Measurements from ENCODE around the gene KRT14.

DNA sequence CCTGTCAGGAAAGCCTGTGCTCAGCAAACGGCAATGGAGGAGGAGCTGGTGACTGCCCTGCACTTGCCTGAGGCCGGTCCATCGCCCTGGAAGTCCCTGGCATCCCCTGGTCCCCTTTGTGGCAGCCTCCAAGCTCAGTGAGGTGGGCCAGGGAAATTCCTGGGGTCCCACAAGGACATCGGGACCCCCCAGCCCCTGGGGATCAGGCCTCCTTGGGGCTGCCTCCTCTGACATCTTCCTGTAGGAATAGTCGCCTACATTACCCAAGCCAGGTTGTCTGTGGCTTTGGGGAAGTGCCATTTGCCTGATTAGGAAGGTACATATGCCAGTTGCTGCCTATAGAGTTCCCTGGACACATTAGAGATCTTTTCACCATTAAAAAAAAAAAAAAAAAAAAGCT, 7.7 kb downstream of the KRT14 start:
- TF ChIP-seq, protein P1, sequence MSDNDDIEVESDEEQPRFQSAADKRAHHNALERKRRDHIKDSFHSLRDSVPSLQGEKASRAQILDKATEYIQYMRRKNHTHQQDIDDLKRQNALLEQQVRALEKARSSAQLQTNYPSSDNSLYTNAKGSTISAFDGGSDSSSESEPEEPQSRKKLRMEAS (IDR thresholded peaks at IDR 0.05; ENCODE audit: insufficient read depth, insufficient read length) = no peak
- TF ChIP-seq, protein P2, sequence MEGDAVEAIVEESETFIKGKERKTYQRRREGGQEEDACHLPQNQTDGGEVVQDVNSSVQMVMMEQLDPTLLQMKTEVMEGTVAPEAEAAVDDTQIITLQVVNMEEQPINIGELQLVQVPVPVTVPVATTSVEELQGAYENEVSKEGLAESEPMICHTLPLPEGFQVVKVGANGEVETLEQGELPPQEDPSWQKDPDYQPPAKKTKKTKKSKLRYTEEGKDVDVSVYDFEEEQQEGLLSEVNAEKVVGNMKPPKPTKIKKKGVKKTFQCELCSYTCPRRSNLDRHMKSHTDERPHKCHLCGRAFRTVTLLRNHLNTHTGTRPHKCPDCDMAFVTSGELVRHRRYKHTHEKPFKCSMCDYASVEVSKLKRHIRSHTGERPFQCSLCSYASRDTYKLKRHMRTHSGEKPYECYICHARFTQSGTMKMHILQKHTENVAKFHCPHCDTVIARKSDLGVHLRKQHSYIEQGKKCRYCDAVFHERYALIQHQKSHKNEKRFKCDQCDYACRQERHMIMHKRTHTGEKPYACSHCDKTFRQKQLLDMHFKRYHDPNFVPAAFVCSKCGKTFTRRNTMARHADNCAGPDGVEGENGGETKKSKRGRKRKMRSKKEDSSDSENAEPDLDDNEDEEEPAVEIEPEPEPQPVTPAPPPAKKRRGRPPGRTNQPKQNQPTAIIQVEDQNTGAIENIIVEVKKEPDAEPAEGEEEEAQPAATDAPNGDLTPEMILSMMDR (IDR thresholded peaks at IDR 0.05; ENCODE audit: extremely low read depth in 1 of 2, insufficient read depth in 1 of 2, low read depth in 1 of 2, low read length in 2 of 2) = no peak
- TF ChIP-seq POLR2AphosphoS5 (IDR thresholded peaks at IDR 0.05; ENCODE audit: insufficient read depth, low read depth, low read length) (no peak), EZH2 (IDR thresholded peaks at IDR 0.05; ENCODE audit: borderline replicate concordance, low read depth, low read length, severe bottlenecking) (no peak), GATA2 (IDR thresholded peaks at IDR 0.05; ENCODE audit: insufficient read depth, insufficient read length, low read depth, low read length) (no peak)

All from endothelial cell of umbilical vein (primary cell).